ENCODE data around the gene TSPAN15.

DNA sequence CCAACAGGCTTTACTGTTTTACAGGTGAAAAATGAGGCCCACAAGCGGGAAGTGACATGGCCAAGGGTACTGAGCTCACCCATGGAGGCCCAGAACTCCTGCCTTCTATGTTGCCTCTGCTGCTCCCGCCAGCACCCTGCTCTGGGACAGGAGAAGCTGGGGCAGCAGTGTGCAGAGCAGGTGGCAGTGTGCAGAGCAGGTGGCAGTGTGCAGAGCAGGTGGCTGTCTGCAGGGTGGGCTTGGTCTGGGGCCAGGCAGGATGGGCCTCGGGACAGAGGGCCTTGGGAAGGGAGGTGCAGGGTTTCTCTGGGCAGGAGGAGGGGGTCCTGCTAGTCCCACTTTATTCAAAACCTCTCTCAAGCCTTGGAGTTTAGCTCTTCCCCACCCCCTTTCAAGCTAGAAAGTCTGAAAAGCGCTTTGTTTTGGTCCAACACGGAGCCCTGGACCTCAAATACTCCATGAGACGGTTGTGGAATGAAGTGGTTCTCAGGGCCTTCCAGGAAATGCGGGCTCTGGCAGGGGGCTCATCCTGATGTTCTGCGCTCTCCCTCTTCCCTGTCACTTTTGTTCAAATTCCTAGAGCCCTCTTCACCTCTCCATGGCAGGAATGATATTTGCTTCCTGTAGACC, 26.8 kb downstream of the TSPAN15 start:
- TF ChIP-seq, protein P1, sequence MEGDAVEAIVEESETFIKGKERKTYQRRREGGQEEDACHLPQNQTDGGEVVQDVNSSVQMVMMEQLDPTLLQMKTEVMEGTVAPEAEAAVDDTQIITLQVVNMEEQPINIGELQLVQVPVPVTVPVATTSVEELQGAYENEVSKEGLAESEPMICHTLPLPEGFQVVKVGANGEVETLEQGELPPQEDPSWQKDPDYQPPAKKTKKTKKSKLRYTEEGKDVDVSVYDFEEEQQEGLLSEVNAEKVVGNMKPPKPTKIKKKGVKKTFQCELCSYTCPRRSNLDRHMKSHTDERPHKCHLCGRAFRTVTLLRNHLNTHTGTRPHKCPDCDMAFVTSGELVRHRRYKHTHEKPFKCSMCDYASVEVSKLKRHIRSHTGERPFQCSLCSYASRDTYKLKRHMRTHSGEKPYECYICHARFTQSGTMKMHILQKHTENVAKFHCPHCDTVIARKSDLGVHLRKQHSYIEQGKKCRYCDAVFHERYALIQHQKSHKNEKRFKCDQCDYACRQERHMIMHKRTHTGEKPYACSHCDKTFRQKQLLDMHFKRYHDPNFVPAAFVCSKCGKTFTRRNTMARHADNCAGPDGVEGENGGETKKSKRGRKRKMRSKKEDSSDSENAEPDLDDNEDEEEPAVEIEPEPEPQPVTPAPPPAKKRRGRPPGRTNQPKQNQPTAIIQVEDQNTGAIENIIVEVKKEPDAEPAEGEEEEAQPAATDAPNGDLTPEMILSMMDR (IDR thresholded peaks at IDR 0.05), result no peak
- TF ChIP-seq POLR2AphosphoS5 (IDR thresholded peaks at IDR 0.05), result no peak

All from breast epithelium (tissue), 3 donors.